A673 (cell line): ENCODE data around the gene OFD1. TPM values are rescaled to one million over a fixed set of nuclear protein-coding genes. Genes with fewer than 3 reads are reported as not detected.

Source experiments
- BruUV-seq: library from RNA; stranded (reverse); fragments of 400-500 nt; replicated peaks from 2 replicates; lab custom pipeline; 2021; lab: Mats Ljungman, UMichigan
- CTCF ChIA-PET: fragments of 300-600 bp; sonication (Branson Sonifier 250); formaldehyde crosslinking; loops from one replicate; lab custom pipeline; 2022; ENCODE audit warnings: antibody characterized with exemption; lab: Charles Lee
- POLR2A ChIA-PET: fragments of 300-600 bp; sonication (Branson Sonifier 250); formaldehyde crosslinking; loops from one replicate; lab custom pipeline; 2022; ENCODE audit warnings: antibody characterized with exemption; ENCODE audit not compliant: low non-redundant PET; lab: Charles Lee
- DNase-seq: peaks from one replicate; pipeline ENCODE4 v3.0.0-alpha.2; 2015; ENCODE audit warnings: low spot score
- H3K27ac ChIP-seq: fragments of 200-600 bp; sonication (generic); 2 replicates; pipeline ENCODE4 v1.5.1; 2016; ENCODE audit warnings: mixed run types, low read depth, mild to moderate bottlenecking, mixed read lengths, antibody characterized with exemption, low read length; ENCODE audit not compliant: poor library complexity, severe bottlenecking
- H3K27me3 ChIP-seq: fragments of 200-600 bp; sonication (generic); replicated peaks from 2 replicates; pipeline ENCODE4 v1.6.1; 2017; ENCODE audit warnings: mixed run types, low read depth, mild to moderate bottlenecking, mixed read lengths, antibody characterized with exemption, low read length; ENCODE audit not compliant: insufficient read depth, poor library complexity
- H3K36me3 ChIP-seq: fragments of 200-600 bp; sonication (generic); 2 replicates; pipeline ENCODE4 v1.6.1; 2016; ENCODE audit warnings: mixed run types, mild to moderate bottlenecking, mixed read lengths, antibody characterized with exemption, low read length; ENCODE audit not compliant: insufficient read depth, poor library complexity, severe bottlenecking
- H3K4me1 ChIP-seq: fragments of 200-600 bp; sonication (generic); 2 replicates; pipeline ENCODE4 v1.6.1; 2017; ENCODE audit warnings: mixed run types, mild to moderate bottlenecking, mixed read lengths, antibody characterized with exemption, low read length; ENCODE audit not compliant: insufficient read depth, poor library complexity, severe bottlenecking
- H3K4me3 ChIP-seq: fragments of 200-600 bp; sonication (generic); 2 replicates; pipeline ENCODE4 v1.5.1; 2016; ENCODE audit warnings: low read depth, mixed run types, mild to moderate bottlenecking, mixed read lengths, low read length; ENCODE audit not compliant: poor library complexity, severe bottlenecking
- H3K9me3 ChIP-seq: fragments of 200-600 bp; sonication (generic); 2 replicates; pipeline ENCODE4 v1.6.1; 2016; ENCODE audit warnings: mixed run types, low read depth, mild to moderate bottlenecking, mixed read lengths, antibody characterized with exemption, low read length; ENCODE audit not compliant: poor library complexity, severe bottlenecking
- EZH2 ChIP-seq: fragments of 200-600 bp; sonication (generic); IDR thresholded peaks from 2 replicates; pipeline ENCODE4 v1.6.1; 2017; ENCODE audit warnings: borderline replicate concordance, low read depth, mild to moderate bottlenecking, mixed read lengths, antibody characterized with exemption, low read length; ENCODE audit not compliant: poor library complexity, severe bottlenecking
- intact Hi-C: fragments of 100-400 bp; cut with micrococcal nuclease; formaldehyde crosslinking; loops from one replicate; pipeline ENCODE4 v1.10.0; 2022; ENCODE audit not compliant: unreplicated experiment
- total RNA-seq: library from RNA; stranded (reverse); gene quantifications from 2 replicates; pipeline ENCODE4 v1.2.3, GENCODE V29; 2021
- TF ChIP-seq, protein P1 (sequence below): fragments of 300-800, 200-600 bp; sonication (generic); conservative IDR thresholded peaks from 2 replicates; pipeline ENCODE4 v1.5.1; 2017; ENCODE audit warnings: low read depth, mild to moderate bottlenecking, antibody characterized with exemption, low read length, moderate library complexity, mixed read lengths

The OFD1 gene
- total RNA-seq, 1 experiment from 2014 or later: 28.6 TPM

- POLR2A ChIA-PET: no interaction called here
- no peak for DNase-seq
Measured at GRCh38 chrX:13692771-13693231, 41.7 kb upstream of the OFD1 start.

GRCh38 chrX:13693341-13693961, 41.1 kb upstream of the OFD1 start:
- ChIA-PET CTCF (no interaction called here), POLR2A (no interaction called here)
- no peaks in the 10 kb centered on the region for H3K27me3 ChIP-seq
- no peak for TF ChIP-seq EZH2
- TF ChIP-seq, protein P1, sequence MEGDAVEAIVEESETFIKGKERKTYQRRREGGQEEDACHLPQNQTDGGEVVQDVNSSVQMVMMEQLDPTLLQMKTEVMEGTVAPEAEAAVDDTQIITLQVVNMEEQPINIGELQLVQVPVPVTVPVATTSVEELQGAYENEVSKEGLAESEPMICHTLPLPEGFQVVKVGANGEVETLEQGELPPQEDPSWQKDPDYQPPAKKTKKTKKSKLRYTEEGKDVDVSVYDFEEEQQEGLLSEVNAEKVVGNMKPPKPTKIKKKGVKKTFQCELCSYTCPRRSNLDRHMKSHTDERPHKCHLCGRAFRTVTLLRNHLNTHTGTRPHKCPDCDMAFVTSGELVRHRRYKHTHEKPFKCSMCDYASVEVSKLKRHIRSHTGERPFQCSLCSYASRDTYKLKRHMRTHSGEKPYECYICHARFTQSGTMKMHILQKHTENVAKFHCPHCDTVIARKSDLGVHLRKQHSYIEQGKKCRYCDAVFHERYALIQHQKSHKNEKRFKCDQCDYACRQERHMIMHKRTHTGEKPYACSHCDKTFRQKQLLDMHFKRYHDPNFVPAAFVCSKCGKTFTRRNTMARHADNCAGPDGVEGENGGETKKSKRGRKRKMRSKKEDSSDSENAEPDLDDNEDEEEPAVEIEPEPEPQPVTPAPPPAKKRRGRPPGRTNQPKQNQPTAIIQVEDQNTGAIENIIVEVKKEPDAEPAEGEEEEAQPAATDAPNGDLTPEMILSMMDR: no peak
- H3K4me1 ChIP-seq: peaks cover 45% of the 10 kb centered on the region
- no peaks in the 10 kb centered on the region for H3K36me3 ChIP-seq
- intact Hi-C loops: no loop called here
- no peak for DNase-seq
- H3K9me3 ChIP-seq: no peaks in the 10 kb centered on the region
- no peak overlapping the region for H3K4me3 ChIP-seq
- no peak overlapping the region for H3K27ac ChIP-seq
- no TSS peak for BruUV-seq

More at GRCh38 chrX:13692771-13693231, 41.7 kb upstream of the OFD1 start:
- Histone ChIP-seq H3K27ac (no peak overlapping the region), H3K4me1 (peaks cover 40% of the 10 kb centered on the region), H3K36me3 (no peaks in the 10 kb centered on the region), H3K27me3 (peaks cover 5% of the 10 kb centered on the region), H3K4me3 (no peak overlapping the region), H3K9me3 (no peaks in the 10 kb centered on the region)
- intact Hi-C loops: no loop called here
- no TSS peak for BruUV-seq
- TF ChIP-seq, protein P1: no peak
- TF ChIP-seq EZH2: no peak
- CTCF ChIA-PET: no interaction called here

- H3K36me3 ChIP-seq: no peaks in the 10 kb centered on the region
- ChIA-PET CTCF (no interaction called here), POLR2A (no interaction called here)
- DNase-seq: peak; percentile 57
- TF ChIP-seq EZH2: no peak
- TF ChIP-seq, protein P1: no peak
- peaks cover 54% of the 10 kb centered on the region for H3K4me1 ChIP-seq
- intact Hi-C loops: no loop called here
- H3K27me3 ChIP-seq: no peaks in the 10 kb centered on the region
- no peaks in the 10 kb centered on the region for H3K9me3 ChIP-seq
- H3K27ac ChIP-seq: no peak overlapping the region
- H3K4me3 ChIP-seq: no peak overlapping the region
- BruUV-seq: no TSS peak
Measured at GRCh38 chrX:13694359-13694758, 40.2 kb upstream of the OFD1 start.
